GM12878 (cell line): Measurements from ENCODE around the gene MMP3. TPM values are rescaled to one million over a fixed set of nuclear protein-coding genes. Genes with fewer than 3 reads are reported as not detected.

Source experiments
- LARP7 ChIP-seq: fragments of 450-650 bp; IDR thresholded peaks from 2 replicates; pipeline ENCODE4 v1.6.1; 2017; ENCODE audit warnings: mild to moderate bottlenecking
- MYC ChIP-seq: IDR thresholded peaks from 2 replicates; pipeline ENCODE4 v1.6.1; 2011; ENCODE audit warnings: mild to moderate bottlenecking, low read length, moderate library complexity, inconsistent platforms; ENCODE audit not compliant: insufficient read depth, insufficient replicate concordance, insufficient read length, severe bottlenecking
- polyA plus RNA-seq, 11 experiments: library from polyadenylated mRNA; depleted of rRNA in 4 of 11; unstranded in 6 of 11; stranded (reverse) in 5 of 11; fragments of >200 nt; fragmentation: Nextera tagmentation in 4 of 11; fragmentation: Illumina TruSeq in 1 of 11; extraction: Ambion mirVana in 4 of 11; extraction: Trizol in 1 of 11; gene quantifications; 1 replicate in 1 of 11; 2 replicates in 10 of 11; pipeline versions ENCODE4 v1.2.1 to v1.2.3, GENCODE V29; 2011 to 2016; ENCODE audit warnings: inconsistent platforms in 2 of 11, missing spikeins in 2 of 11, low read depth in 1 of 11
- total RNA-seq, 4 experiments: library from RNA; depleted of rRNA in 3 of 4; stranded (reverse); fragments of >200 nt in 3 of 4; fragmentation: Illumina TruSeq in 1 of 4; extraction: Trizol in 1 of 4; gene quantifications; 2 replicates each; pipeline versions ENCODE4 v1.2.1 to v1.2.3, GENCODE V29; 2013 to 2021
- TF ChIP-seq, protein P1 (sequence below): fragments of 450-650 bp; IDR thresholded peaks from 2 replicates; pipeline ENCODE4 v1.6.1; 2017; ENCODE audit warnings: mild to moderate bottlenecking, moderate library complexity
- TF ChIP-seq, protein P2 (sequence below): fragments of 450-650 bp; formaldehyde crosslinking; IDR thresholded peaks from 2 replicates; pipeline ENCODE4 v1.4.0; 2022; ENCODE audit warnings: mild to moderate bottlenecking, moderate library complexity
- TF ChIP-seq, protein P3 (sequence below): fragments of 450-650 bp; IDR thresholded peaks from 2 replicates; pipeline ENCODE4 v1.6.1; 2014; ENCODE audit warnings: mild to moderate bottlenecking

The MMP3 gene
- total and polyA plus RNA-seq, 10 of the 15 experiments (the other 5 are each of a cell fraction or from before 2014, with no cell fraction given), result 0.02 to 1.2 TPM; not detected in 8

DNA sequence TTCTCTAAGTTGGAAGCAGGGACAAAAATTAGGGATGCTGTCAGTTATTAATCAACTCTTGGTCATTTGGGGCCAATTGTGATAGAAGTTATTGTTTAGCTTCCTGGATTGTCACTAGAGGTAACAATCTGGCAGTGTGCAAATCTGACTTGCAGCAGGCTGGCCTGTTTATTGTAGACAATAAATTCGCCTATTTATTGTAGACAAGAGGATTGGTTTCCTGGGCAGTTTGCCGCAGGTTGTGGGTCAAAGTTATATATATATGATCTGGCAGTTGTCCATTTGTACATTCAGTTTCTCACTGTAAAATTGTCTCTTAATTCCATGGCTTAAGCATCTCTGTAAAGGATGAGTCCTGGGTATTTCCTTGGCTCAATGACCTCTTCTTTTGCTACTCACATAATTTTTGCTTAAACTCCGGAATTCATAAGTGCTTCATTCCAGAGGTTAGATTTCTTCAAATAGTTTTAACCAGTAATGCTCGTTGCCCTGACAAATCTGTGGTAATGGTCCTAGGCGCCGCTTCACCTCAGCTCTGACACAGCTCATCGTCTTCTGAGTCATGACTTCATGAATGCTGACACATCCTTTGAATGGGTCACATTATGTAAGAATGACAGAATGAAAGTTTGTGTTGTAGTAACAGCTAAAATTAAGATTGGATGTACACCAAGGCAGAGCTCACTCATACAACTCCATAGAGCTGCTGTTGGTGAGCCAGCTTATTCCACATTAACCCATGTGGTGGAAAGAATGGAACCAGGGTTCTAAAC is 7.8 kb upstream of the MMP3 start (continued):
- TF ChIP-seq, protein P1, sequence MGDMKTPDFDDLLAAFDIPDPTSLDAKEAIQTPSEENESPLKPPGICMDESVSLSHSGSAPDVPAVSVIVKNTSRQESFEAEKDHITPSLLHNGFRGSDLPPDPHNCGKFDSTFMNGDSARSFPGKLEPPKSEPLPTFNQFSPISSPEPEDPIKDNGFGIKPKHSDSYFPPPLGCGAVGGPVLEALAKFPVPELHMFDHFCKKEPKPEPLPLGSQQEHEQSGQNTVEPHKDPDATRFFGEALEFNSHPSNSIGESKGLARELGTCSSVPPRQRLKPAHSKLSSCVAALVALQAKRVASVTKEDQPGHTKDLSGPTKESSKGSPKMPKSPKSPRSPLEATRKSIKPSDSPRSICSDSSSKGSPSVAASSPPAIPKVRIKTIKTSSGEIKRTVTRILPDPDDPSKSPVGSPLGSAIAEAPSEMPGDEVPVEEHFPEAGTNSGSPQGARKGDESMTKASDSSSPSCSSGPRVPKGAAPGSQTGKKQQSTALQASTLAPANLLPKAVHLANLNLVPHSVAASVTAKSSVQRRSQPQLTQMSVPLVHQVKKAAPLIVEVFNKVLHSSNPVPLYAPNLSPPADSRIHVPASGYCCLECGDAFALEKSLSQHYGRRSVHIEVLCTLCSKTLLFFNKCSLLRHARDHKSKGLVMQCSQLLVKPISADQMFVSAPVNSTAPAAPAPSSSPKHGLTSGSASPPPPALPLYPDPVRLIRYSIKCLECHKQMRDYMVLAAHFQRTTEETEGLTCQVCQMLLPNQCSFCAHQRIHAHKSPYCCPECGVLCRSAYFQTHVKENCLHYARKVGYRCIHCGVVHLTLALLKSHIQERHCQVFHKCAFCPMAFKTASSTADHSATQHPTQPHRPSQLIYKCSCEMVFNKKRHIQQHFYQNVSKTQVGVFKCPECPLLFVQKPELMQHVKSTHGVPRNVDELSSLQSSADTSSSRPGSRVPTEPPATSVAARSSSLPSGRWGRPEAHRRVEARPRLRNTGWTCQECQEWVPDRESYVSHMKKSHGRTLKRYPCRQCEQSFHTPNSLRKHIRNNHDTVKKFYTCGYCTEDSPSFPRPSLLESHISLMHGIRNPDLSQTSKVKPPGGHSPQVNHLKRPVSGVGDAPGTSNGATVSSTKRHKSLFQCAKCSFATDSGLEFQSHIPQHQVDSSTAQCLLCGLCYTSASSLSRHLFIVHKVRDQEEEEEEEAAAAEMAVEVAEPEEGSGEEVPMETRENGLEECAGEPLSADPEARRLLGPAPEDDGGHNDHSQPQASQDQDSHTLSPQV, result no peak
- TF ChIP-seq, protein P2, sequence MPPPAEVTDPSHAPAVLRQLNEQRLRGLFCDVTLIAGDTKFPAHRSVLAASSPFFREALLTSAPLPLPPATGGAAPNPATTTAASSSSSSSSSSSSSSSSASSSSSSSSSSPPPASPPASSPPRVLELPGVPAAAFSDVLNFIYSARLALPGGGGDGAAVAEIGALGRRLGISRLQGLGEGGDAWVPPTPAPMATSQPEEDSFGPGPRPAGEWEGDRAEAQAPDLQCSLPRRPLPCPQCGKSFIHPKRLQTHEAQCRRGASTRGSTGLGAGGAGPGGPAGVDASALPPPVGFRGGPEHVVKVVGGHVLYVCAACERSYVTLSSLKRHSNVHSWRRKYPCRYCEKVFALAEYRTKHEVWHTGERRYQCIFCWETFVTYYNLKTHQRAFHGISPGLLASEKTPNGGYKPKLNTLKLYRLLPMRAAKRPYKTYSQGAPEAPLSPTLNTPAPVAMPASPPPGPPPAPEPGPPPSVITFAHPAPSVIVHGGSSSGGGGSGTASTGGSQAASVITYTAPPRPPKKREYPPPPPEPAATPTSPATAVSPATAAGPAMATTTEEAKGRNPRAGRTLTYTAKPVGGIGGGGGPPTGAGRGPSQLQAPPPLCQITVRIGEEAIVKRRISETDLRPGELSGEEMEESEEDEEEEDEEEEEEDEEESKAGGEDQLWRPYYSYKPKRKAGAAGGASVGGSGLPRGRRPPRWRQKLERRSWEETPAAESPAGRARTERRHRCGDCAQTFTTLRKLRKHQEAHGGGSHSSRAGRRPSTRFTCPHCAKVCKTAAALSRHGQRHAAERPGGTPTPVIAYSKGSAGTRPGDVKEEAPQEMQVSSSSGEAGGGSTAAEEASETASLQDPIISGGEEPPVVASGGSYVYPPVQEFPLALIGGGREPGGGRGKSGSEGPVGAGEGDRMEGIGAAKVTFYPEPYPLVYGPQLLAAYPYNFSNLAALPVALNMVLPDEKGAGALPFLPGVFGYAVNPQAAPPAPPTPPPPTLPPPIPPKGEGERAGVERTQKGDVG (CRISPR knock-in tag), result no peak
- TF ChIP-seq LARP7 (no peak), MYC (no peak)
- TF ChIP-seq, protein P3, sequence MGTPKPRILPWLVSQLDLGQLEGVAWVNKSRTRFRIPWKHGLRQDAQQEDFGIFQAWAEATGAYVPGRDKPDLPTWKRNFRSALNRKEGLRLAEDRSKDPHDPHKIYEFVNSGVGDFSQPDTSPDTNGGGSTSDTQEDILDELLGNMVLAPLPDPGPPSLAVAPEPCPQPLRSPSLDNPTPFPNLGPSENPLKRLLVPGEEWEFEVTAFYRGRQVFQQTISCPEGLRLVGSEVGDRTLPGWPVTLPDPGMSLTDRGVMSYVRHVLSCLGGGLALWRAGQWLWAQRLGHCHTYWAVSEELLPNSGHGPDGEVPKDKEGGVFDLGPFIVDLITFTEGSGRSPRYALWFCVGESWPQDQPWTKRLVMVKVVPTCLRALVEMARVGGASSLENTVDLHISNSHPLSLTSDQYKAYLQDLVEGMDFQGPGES, result no peak
